B cell (primary cell): Measurements from ENCODE around the gene CCNE1.

Experiments used
- EZH2 ChIP-seq: IDR thresholded peaks from 2 replicates; pipeline ENCODE4 v1.6.1; 2012; ENCODE audit warnings: borderline replicate concordance, low read depth, mild to moderate bottlenecking, moderate library complexity, low read length; ENCODE audit not compliant: insufficient read depth, poor library complexity, severe bottlenecking
- TF ChIP-seq, protein P1 (sequence below): fragments of 200-600 bp; IDR thresholded peaks from one replicate; pipeline ENCODE4 v1.8.0; 2022; ENCODE audit warnings: antibody characterized with exemption, mild to moderate bottlenecking

DNA sequence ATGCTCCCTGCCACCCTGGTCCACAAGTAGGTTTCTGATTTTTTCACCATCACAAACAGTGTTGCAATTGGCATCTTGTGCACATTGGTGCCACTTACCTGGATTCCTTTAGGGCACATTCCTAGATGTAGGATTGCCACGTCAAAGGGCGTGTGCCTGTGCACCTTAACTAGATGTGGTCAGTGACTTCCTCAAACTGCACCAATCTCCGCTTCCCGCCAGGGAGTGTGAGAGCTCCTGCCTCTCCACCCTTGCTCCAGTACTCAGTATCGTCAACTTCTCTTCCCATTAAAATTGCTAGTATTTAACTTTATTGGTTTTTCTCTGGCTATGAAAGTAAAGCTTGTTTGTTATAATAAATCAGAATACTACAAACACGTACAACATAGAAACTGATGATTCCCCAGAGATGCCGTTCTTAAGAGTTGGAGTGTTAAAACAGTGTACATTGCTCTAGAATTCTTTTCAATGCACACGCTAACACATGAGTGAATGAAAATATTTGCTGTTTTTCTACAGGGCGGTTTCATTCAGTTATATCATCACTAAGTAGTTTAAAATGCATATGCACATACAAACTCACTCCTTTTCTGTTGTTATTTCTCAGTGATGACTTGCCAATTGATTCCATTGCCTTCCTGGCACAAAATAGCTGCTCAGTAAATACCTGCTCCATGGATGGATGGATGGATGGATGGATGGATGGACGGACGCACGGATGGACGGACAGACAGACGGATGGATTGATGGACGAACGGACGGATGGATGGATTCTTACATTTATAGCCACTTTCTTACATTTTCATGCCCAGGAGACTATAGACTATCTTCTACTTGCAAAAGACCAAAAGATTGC lies 23.4 kb downstream of the CCNE1 start:
- TF ChIP-seq EZH2, result no peak
- TF ChIP-seq, protein P1, sequence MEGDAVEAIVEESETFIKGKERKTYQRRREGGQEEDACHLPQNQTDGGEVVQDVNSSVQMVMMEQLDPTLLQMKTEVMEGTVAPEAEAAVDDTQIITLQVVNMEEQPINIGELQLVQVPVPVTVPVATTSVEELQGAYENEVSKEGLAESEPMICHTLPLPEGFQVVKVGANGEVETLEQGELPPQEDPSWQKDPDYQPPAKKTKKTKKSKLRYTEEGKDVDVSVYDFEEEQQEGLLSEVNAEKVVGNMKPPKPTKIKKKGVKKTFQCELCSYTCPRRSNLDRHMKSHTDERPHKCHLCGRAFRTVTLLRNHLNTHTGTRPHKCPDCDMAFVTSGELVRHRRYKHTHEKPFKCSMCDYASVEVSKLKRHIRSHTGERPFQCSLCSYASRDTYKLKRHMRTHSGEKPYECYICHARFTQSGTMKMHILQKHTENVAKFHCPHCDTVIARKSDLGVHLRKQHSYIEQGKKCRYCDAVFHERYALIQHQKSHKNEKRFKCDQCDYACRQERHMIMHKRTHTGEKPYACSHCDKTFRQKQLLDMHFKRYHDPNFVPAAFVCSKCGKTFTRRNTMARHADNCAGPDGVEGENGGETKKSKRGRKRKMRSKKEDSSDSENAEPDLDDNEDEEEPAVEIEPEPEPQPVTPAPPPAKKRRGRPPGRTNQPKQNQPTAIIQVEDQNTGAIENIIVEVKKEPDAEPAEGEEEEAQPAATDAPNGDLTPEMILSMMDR, result no peak
